Stimulated activated effector memory CD8-positive, alpha-beta T cell treated with anti-CD3 and anti-CD28 coated beads, Interleukin-12 subunit alpha, Interleukin-12 subunit beta, amount 100 ng/mL, for 72 hours (primary cell): ENCODE measurements around the gene GLS.

ENCODE experiments used
- ATAC-seq: fragments of 150-1000 bp; cut with Tn5 transposase; 2 replicates; pipeline ENCODE4 v1.10.0; 2021
- DNase-seq, 2 donors: peaks; one replicate each; pipeline ENCODE4 v3.0.0; 2021 to 2022; ENCODE audit warnings: low spot score in 2 of 2
- H3K27ac Mint-ChIP-seq: one replicate; pipeline ENCODE4 v1.8.0; 2022; ENCODE audit warnings: mild to moderate bottlenecking, mixed read lengths
- H3K36me3 Mint-ChIP-seq: one replicate; pipeline ENCODE4 v1.8.0; 2022; ENCODE audit warnings: mild to moderate bottlenecking, mixed read lengths
- H3K4me1 Mint-ChIP-seq: one replicate; pipeline ENCODE4 v1.8.0; 2022; ENCODE audit warnings: mixed read lengths
- H3K4me3 Mint-ChIP-seq: one replicate; pipeline ENCODE4 v1.8.0; 2022; ENCODE audit warnings: mild to moderate bottlenecking, mixed read lengths
- H3K9me3 Mint-ChIP-seq: one replicate; pipeline ENCODE4 v1.8.0; 2022; ENCODE audit warnings: mixed read lengths

GLS gene

DNA sequence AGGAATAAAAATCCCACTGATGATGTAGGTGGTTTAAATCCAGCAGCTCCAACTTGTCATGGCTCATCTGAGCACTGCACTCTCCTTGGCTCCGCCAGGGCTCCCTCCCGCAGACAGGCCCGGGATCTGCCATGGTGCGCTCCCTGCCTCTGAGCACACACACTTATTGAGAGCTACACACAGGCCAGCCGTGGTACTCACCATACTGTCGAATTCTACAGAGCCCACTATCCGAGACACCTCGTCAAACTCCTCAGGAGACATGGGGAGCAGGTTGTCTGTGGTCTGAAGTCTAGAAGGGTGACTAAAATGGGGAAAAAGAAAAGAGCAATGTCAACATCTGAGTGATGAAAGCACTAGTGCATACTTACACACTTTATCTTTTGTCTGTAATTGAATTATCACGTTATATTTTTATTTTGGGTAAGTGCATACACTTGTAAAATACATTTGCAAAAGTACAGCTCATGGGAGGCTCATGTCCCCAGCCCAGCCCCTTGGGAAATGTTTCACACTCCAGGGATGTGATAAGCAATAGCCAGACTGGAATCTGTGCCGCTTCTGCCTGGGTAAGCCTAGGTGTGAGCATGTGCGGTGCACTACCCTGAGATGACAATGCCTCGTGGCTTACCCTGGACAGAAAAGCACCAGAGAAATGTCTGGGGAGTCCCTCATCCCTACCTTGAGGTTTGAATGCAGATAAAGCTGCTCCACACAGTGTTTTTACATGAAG lies 94.2 kb downstream of the GLS start:
- Mint-ChIP-seq H3K27ac (peak overlapping the region; percentile 71), H3K4me1 (peaks cover 7% of the 10 kb centered on the region), H3K4me3 (no peak overlapping the region), H3K9me3 (no peaks in the 10 kb centered on the region), H3K36me3 (peaks cover 100% of the 10 kb centered on the region)
- ATAC-seq (no peak), DNase-seq (no peak)

DNA sequence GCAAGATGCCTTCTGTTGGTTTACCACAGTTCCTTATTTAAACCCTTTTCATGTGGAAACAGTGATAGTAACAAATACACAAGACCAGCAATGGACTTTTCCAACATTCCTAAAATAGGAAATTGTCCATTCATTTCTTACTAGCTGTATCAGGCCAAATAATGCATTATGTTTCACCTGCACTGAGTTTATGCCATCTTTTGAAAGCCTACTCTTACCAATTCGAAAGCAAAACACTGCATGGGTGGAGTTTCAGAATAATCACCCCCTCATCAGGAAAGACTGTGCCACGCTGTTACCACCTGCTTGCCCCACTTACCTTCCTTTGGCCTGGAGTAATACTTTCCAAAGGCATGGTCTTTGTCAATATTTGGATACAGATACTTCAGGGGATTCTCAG lies 95.9 kb downstream of the GLS start:
- no peak for ATAC-seq
- H3K27ac Mint-ChIP-seq, result peak overlapping the region; percentile 87

DNA sequence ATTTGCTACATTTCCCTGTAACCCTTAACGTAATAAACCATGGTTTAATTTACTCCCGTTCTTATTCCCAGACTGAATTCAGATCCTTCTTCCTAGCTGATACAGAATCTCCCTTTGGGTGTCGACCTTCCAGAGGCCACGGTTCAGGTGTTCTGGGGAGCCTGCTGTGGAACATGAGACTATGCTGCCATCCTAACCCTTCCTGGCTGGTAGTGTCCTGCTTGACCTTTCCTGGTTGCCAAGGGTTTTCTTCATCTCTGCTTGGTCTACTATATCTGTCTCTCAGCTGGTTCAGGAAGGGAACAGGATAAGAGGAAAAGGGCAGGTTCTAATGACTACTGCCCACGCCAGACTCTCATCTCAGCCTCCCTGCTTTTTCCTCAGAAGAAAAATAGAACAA lies 96.9 kb downstream of the GLS start:
- DNase-seq, result no peak
- H3K27ac Mint-ChIP-seq, result peak overlapping the region; percentile 87
- no peak overlapping the region for H3K4me3 Mint-ChIP-seq
- H3K4me1 Mint-ChIP-seq, result peaks cover 12% of the 10 kb centered on the region
- H3K36me3 Mint-ChIP-seq, result peaks cover 100% of the 10 kb centered on the region
- no peak for ATAC-seq
- no peaks in the 10 kb centered on the region for H3K9me3 Mint-ChIP-seq

More for the DNA sequence above, 95.9 kb downstream of the GLS start:
- Mint-ChIP-seq H3K4me3 (no peak overlapping the region), H3K4me1 (peaks cover 7% of the 10 kb centered on the region), H3K36me3 (peaks cover 100% of the 10 kb centered on the region), H3K9me3 (no peaks in the 10 kb centered on the region)
- no peak for DNase-seq

DNA sequence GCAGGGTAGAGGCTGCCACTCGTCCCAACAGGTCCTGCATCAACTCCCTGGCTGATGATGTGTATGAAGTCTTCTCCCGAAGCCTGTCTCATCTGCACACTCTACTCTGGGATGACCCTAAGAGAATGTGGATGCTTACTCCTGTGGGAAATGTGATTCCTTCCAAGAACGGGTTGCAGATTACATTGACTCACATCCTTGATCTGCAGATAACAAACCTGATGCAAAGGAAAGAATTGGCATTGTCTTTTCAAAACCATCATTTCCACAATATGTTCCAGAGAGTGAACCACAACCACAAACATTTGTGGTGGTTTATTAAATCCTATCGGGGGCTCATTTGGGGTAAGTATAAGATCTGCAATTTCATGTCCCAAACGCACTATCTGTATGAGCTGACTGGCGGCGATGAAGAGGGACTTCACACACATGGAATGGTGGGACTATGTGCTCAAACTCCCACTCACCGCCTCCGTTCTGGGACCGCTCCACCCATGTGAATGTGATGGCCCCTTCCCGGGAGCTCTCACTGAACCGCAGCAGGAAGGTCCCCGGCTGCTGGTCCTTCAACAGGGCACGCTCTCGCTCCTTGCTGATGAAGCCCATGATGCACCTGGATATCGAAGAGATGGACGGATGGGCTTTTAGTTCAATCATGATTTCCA lies 97.9 kb downstream of the GLS start:
- peak overlapping the region; percentile 87 for H3K27ac Mint-ChIP-seq
- H3K36me3 Mint-ChIP-seq, result peaks cover 100% of the 10 kb centered on the region
- H3K9me3 Mint-ChIP-seq, result no peaks in the 10 kb centered on the region
- ATAC-seq (no peak), DNase-seq (no peak)
- peaks cover 15% of the 10 kb centered on the region for H3K4me1 Mint-ChIP-seq
- H3K4me3 Mint-ChIP-seq, result no peak overlapping the region

DNA sequence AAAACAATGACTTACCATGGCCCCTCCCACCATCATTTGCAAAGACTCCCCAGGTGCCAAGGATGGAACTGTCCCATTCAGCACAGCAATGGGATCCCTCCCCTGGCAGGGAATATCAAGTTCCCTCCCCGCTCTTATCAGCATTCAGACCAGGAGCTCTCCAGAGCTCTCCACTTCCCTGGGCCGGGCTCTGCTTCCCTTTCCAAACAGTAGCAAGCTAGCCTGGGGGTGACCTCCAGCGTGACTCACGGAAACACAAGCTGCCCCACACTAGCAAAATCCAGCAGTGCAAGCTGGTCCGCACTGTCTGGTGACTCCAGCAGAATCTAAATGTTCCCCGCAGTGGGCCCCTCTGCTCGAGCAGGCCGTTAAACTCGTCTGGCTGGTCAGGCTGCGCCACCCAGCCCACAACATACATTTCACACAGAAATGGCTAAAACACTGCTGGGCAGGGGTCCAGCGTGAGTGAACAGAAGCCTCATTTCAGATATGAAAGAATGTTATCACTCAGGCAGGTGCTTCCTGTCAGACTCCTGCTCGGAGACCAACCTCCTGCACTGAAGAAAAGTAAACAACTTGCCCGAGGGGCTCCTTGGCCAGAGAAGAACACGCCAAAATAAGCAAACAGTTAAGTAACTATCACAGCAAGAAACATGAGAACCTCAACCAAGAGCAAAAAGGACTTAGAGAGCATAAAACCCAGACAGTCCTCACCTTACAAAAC lies 99.4 kb downstream of the GLS start:
- no peak overlapping the region for H3K4me3 Mint-ChIP-seq
- peaks cover 100% of the 10 kb centered on the region for H3K36me3 Mint-ChIP-seq
- H3K27ac Mint-ChIP-seq, result peak overlapping the region; percentile 87
- no peak for DNase-seq
- H3K9me3 Mint-ChIP-seq, result no peaks in the 10 kb centered on the region
- no peak for ATAC-seq
- H3K4me1 Mint-ChIP-seq, result peaks cover 23% of the 10 kb centered on the region

DNA sequence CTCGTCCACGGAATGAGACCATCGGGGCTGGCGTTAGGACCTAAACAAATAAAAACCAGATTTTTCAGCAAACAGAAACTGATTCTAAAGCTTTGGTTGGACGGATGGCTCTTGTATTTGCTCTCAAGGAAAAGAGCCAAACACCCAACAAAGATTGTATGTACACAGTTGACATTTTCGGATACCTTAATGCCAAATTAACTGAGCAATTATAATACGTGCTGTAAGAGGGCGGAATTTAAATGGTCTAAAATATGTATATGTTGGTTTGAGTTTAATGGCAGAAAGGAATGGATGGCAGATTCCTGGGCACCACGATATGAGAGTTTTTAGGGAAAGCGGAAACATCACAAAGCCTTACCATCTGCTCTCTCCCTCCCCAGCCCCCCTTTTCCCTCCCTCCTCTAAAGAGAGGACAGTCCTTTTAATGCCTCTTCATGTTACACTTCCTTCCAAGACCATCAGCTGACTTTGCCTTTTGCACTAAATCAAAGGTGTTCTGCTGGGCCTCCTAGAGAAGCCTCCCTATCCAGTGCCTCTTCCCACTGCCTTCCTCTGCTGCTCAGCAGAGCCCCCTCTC lies 100.1 kb downstream of the GLS start:
- Mint-ChIP-seq H3K9me3 (no peaks in the 10 kb centered on the region), H3K4me1 (peaks cover 27% of the 10 kb centered on the region), H3K27ac (peak overlapping the region; percentile 87), H3K4me3 (no peak overlapping the region), H3K36me3 (peaks cover 100% of the 10 kb centered on the region)
- ATAC-seq (no peak), DNase-seq (no peak)

DNA sequence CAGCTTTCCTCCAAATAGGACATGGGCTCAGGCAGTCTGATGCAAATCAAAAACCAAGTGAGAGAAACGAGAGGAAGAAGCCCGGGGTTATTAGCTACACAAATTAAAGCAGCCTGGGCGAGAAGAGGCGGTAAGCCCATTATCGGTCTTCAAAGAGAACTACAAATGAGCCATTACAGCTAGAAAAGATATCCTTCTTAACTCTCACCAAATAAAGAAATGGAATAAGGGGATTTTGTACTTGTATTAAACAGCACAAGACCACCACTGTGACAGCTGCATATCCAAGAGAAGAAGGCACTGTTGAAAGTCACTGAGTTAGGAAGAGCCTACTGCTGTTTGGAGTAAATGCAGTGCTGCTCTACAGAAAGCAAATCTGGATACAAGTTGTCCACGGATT lies 100.7 kb downstream of the GLS start:
- Mint-ChIP-seq H3K4me3 (no peak overlapping the region), H3K36me3 (peaks cover 100% of the 10 kb centered on the region), H3K27ac (peak overlapping the region; percentile 87), H3K4me1 (peaks cover 33% of the 10 kb centered on the region), H3K9me3 (no peaks in the 10 kb centered on the region)
- no peak for DNase-seq
- no peak for ATAC-seq

DNA sequence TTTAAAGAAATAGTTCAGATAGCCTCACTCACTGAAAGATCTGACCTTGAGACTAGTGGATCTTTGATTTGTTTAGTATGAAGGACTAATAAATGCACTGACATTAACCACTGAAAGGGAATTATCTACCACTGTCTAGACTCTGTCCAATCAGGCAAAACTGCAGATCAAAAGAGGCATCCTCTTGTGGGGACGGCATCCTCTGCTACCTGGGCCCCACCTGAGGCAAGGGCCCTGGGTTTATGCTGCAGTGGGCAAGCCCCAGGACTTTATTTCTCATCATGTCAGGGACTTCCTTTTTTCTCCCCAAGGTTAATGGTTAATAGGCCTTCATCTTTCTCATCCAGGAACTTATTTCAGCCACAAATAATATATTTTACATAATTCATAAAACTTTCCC lies 101.1 kb downstream of the GLS start:
- H3K4me1 Mint-ChIP-seq, result peaks cover 30% of the 10 kb centered on the region
- DNase-seq (no peak), ATAC-seq (no peak)
- H3K9me3 Mint-ChIP-seq, result no peaks in the 10 kb centered on the region
- peaks cover 100% of the 10 kb centered on the region for H3K36me3 Mint-ChIP-seq
- H3K27ac Mint-ChIP-seq, result peak overlapping the region; percentile 87
- H3K4me3 Mint-ChIP-seq, result no peak overlapping the region

DNA sequence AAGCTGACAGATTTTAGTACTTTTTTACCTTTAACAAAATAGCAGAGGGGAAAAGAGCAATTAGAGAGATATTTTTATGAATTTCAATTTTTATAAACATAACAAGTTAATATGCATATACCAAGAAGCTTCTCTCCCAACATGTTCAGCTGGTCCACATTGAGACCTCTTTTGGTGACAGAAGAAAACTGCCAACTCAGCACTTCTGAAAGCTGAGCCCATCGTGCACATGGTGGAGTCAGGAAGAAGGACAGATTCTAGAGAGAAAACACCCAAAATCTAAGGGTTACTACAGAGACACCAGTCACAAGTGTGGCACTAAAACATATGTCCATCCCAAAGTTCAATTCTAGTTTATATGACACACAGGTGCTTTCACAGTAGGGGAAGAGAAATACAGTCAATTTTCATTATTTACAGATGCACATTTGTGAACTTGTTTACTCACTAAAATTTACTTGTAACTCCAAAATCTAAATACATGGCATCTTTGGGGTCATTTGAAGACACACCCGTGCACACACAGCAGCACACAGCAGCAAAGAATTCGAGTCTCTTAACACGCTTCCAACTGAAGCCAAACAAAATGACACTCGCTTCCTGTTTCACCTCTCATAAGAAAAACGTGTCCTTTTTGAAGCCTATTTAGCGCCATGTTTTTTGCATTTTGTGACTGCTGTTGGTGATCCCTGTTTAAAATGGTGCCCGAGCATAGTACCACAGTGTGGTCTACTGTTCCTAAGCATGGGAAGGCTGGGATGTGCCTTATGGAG lies 101.8 kb downstream of the GLS start:
- no peak overlapping the region for H3K4me3 Mint-ChIP-seq

DNA sequence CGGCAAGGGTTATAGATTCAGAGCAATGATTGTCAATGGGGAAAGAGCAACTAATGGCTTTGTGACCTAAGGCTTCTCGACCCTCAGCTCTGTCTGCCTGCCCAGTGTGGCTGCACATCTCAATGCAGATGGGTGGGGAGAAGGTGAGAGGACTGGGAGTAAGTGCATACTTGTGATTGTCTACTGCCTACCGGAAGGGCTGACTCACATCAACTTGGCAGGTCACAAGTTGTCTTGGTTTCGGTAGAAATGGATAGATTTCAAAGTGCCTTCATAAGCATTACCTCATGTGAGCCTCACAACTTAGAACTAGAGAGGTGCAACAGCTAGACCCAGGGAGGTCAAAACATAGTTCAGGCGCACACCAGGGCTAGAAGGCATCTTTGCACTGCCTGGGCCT lies 104.0 kb downstream of the GLS start:
- ATAC-seq, result peak; percentile 93
- no peaks in the 10 kb centered on the region for H3K9me3 Mint-ChIP-seq
- peaks cover 26% of the 10 kb centered on the region for H3K4me1 Mint-ChIP-seq
- peaks cover 100% of the 10 kb centered on the region for H3K36me3 Mint-ChIP-seq
- peak overlapping the region; percentile 86 for H3K27ac Mint-ChIP-seq
- H3K4me3 Mint-ChIP-seq, result no peak overlapping the region
- no peak for DNase-seq

More for the DNA sequence above, 101.8 kb downstream of the GLS start:
- Mint-ChIP-seq H3K4me1 (peaks cover 26% of the 10 kb centered on the region), H3K36me3 (peaks cover 100% of the 10 kb centered on the region), H3K9me3 (no peaks in the 10 kb centered on the region), H3K27ac (peak overlapping the region; percentile 87)
- DNase-seq, result no peak
- no peak for ATAC-seq

DNA sequence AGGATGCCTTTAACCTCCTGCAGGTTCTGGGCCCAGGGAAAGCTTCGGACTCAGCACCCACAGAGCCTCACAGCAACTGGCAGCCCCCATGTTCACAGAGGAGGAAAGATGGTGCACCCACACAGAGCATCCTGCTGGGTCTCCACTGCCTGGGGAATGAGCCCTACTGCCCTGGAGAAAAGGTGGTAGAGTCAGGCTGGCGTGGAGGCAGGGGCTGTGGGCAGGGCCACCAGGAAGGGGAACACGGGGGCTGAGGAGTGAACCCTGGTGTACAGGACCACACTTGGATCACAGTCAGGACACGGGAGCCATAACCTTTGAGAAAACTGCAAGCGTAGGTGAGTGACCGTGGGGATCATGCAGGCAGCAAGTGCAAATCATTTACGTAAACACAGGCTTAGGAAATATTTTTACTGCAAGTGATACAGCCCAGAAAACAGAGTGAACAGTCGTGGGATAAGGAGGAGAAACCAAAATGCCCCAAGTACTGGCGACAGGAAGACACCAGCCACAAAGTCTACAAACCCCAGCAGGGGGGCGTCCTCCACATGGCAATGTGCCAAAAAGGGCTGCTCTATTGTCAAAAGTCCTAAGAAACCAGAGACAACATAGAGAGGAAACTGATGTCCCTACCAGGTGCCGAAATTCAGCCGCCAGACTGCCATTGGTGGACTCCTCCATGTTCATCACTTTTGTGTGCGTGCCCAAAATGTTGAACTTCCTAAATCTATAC lies 105.8 kb downstream of the GLS start:
- ATAC-seq, result no peak
- H3K27ac Mint-ChIP-seq, result peak overlapping the region; percentile 86
- H3K9me3 Mint-ChIP-seq, result no peaks in the 10 kb centered on the region
- peaks cover 100% of the 10 kb centered on the region for H3K36me3 Mint-ChIP-seq
- peaks cover 26% of the 10 kb centered on the region for H3K4me1 Mint-ChIP-seq
- no peak for DNase-seq
- H3K4me3 Mint-ChIP-seq, result no peak overlapping the region

DNA sequence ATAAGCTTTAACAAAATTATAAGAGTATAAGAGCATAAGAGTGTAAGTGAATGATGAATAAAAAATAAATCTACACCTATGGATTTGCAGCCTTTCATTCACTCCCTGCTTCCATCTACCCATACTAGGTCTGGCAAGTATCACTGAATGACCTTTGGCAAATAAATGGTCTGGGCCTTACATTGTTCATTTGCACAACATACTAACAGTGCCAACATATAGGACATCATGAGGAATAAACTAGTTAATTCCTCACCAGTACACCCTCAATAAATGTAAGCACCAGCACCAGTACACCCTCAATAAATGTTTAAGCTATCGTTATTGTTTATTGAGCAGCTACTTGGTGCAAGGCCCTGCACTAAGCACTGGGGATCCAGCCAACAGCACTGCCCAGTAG lies 106.5 kb downstream of the GLS start:
- DNase-seq (no peak), ATAC-seq (no peak)
- Mint-ChIP-seq H3K36me3 (peaks cover 100% of the 10 kb centered on the region), H3K4me1 (peaks cover 26% of the 10 kb centered on the region), H3K9me3 (no peaks in the 10 kb centered on the region), H3K27ac (peak overlapping the region; percentile 81), H3K4me3 (no peak overlapping the region)

DNA sequence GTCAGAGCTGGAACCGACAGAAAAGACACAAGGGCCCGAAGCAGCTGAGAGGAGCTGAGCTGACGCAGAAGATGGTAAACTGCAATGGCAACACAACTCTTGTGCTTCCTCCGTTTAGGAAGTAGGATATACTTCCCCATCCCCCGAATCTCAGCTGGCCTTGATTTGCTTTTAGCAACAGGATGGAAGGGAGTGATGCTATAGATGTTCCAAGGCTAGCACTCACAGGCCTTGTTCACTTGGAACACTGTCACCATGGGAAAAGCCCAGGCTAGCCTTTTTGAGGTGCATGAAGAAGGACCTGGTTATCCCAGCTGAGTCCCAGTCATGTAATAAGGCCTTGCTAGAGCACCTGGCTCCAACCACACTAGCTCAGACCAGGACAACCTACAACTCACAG lies 107.3 kb downstream of the GLS start:
- peak overlapping the region; percentile 81 for H3K27ac Mint-ChIP-seq
- H3K36me3 Mint-ChIP-seq, result peaks cover 100% of the 10 kb centered on the region
- H3K9me3 Mint-ChIP-seq, result no peaks in the 10 kb centered on the region
- no peak for DNase-seq
- no peak overlapping the region for H3K4me3 Mint-ChIP-seq
- H3K4me1 Mint-ChIP-seq, result peaks cover 19% of the 10 kb centered on the region
- no peak for ATAC-seq

DNA sequence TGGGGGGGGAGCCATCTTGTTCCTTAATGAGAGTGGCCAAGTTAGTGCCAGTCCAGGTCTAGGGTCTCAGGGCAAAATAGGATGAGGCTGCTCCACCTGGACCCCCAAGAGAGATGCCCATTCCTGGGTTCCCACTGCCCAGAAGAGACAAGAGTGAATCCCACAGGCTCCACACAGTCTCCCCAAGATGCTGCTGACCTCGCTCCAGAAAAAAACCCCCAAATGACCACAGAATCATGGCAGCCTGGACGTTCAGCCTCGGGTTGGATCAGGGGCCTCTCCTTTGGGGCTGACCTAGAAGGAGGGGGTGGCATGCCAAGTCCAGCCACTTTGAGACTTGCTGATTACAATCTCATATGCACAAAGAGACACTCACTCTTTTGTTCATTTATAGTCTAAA lies 108.3 kb downstream of the GLS start:
- peak overlapping the region; percentile 81 for H3K27ac Mint-ChIP-seq
- no peaks in the 10 kb centered on the region for H3K9me3 Mint-ChIP-seq
- peaks cover 20% of the 10 kb centered on the region for H3K4me1 Mint-ChIP-seq
- H3K4me3 Mint-ChIP-seq, result no peak overlapping the region
- ATAC-seq (no peak), DNase-seq (no peak)
- peaks cover 100% of the 10 kb centered on the region for H3K36me3 Mint-ChIP-seq
